ENCODE data around the gene GRK6. TPM values are rescaled to one million over a fixed set of nuclear protein-coding genes. Genes with fewer than 3 reads are reported as not detected.
"Not testable (repeated sequence)": the region's sequence is repeated elsewhere in the genome, so short reads cannot be mapped to it uniquely, and the experiment has no call there.

Gene GRK6
- total RNA-seq, 2 donors from 2014 or later, result 28.6 to 32.4 TPM

- no peak for DNase-seq (ENCODE audit: low spot score)
- H3K4me1 ChIP-seq (replicated peaks), result no peaks in the 10 kb centered on the region
- no peaks in the 10 kb centered on the region for H3K9me3 ChIP-seq
- no peak overlapping the region for H3K4me3 ChIP-seq
- intact Hi-C loops (cut with DNase I), result no loop called here
- H3K27me3 ChIP-seq (replicated peaks; ENCODE audit: insufficient read depth), result no peaks in the 10 kb centered on the region
- no peak overlapping the region for H3K27ac ChIP-seq
- no peaks in the 10 kb centered on the region for H3K36me3 ChIP-seq
- TF ChIP-seq POLR2AphosphoS5 (IDR thresholded peaks at IDR 0.05) (no peak), CTCF (IDR thresholded peaks at IDR 0.05) (no peak), POLR2A (IDR thresholded peaks at IDR 0.05) (no peak)
- 73% methylated on average over 3 of the region's 3 CpGs for WGBS
These were observed 15.9 kb upstream of the GRK6 start for GRCh38 chr5:177410575-177410974.

- no peak overlapping the region for H3K27ac ChIP-seq
- DNase-seq (ENCODE audit: low spot score), result no peak
These were observed 13.8 kb upstream of the GRK6 start for GRCh38 chr5:177412603-177413233.

GRCh38 chr5:177414481-177414880 is 12.0 kb upstream of the GRK6 start:
- no peaks in the 10 kb centered on the region for H3K27me3 ChIP-seq (replicated peaks; ENCODE audit: insufficient read depth)
- no peaks in the 10 kb centered on the region for H3K9me3 ChIP-seq
- no peak overlapping the region for H3K4me3 ChIP-seq
- 78% methylated on average over 3 of the region's 3 CpGs for WGBS
- no peaks in the 10 kb centered on the region for H3K36me3 ChIP-seq
- no peaks in the 10 kb centered on the region for H3K4me1 ChIP-seq (replicated peaks)
- H3K27ac ChIP-seq, result no peak overlapping the region
- no peak for TF ChIP-seq POLR2AphosphoS5 (IDR thresholded peaks at IDR 0.05)
- TF ChIP-seq POLR2A (IDR thresholded peaks at IDR 0.05), result no peak
- TF ChIP-seq CTCF (IDR thresholded peaks at IDR 0.05), result no peak
- DNase-seq (ENCODE audit: low spot score), result no peak
- intact Hi-C loops (cut with DNase I), result no loop called here

More at GRCh38 chr5:177412603-177413233, 13.8 kb upstream of the GRK6 start:
- Histone ChIP-seq H3K4me1 (replicated peaks) (no peaks in the 10 kb centered on the region), H3K36me3 (no peaks in the 10 kb centered on the region), H3K27me3 (replicated peaks; ENCODE audit: insufficient read depth) (no peaks in the 10 kb centered on the region), H3K4me3 (no peak overlapping the region), H3K9me3 (no peaks in the 10 kb centered on the region)
- no peak for TF ChIP-seq POLR2AphosphoS5 (IDR thresholded peaks at IDR 0.05)
- intact Hi-C loops (cut with DNase I), result no loop called here
- 72% methylated on average over 8 of the region's 8 CpGs for WGBS

- WGBS, result 85% methylated on average over 6 of the region's 6 CpGs
- H3K36me3 ChIP-seq; intact Hi-C loops (cut with DNase I); H3K9me3 ChIP-seq; H3K4me3 ChIP-seq; H3K4me1 ChIP-seq (replicated peaks); H3K27me3 ChIP-seq (replicated peaks; ENCODE audit: insufficient read depth); H3K27ac ChIP-seq; DNase-seq (ENCODE audit: low spot score): not testable (repeated sequence)
These were observed 9.4 kb upstream of the GRK6 start for GRCh38 chr5:177417081-177417480.

- 71% methylated on average over 3 of the region's 3 CpGs for WGBS
- H3K4me1 ChIP-seq (replicated peaks), result no peaks in the 10 kb centered on the region
- TF ChIP-seq POLR2A (IDR thresholded peaks at IDR 0.05), result no peak
- no peak for TF ChIP-seq CTCF (IDR thresholded peaks at IDR 0.05)
- TF ChIP-seq POLR2AphosphoS5 (IDR thresholded peaks at IDR 0.05), result no peak
- H3K36me3 ChIP-seq, result no peaks in the 10 kb centered on the region
- DNase-seq (ENCODE audit: low spot score), result no peak
- intact Hi-C loops (cut with DNase I), result no loop called here
- no peak overlapping the region for H3K4me3 ChIP-seq
- no peaks in the 10 kb centered on the region for H3K9me3 ChIP-seq
- H3K27ac ChIP-seq, result no peak overlapping the region
- no peaks in the 10 kb centered on the region for H3K27me3 ChIP-seq (replicated peaks; ENCODE audit: insufficient read depth)
These were observed 7.4 kb upstream of the GRK6 start for GRCh38 chr5:177419046-177419445.

- DNase-seq (ENCODE audit: low spot score); H3K4me3 ChIP-seq; H3K27ac ChIP-seq; H3K36me3 ChIP-seq; intact Hi-C loops (cut with DNase I); H3K9me3 ChIP-seq; H3K27me3 ChIP-seq (replicated peaks; ENCODE audit: insufficient read depth); H3K4me1 ChIP-seq (replicated peaks): not testable (repeated sequence)
- WGBS, result 75% methylated on average over 7 of the region's 7 CpGs
These were observed 6.0 kb upstream of the GRK6 start for GRCh38 chr5:177420472-177420871.

Measured in prostate gland (tissue), 2 donors.